DMS53 treated with DMSO at 0.1 percent for 48 hours (cell line): ENCODE measurements around the gene DSCAML1.

ENCODE experiments used
- DNase-seq: peaks from one replicate; lab custom pipeline; 2025; ENCODE audit not compliant: unreplicated experiment; lab: John Stamatoyannopoulos, UW

Gene DSCAML1, protein sequence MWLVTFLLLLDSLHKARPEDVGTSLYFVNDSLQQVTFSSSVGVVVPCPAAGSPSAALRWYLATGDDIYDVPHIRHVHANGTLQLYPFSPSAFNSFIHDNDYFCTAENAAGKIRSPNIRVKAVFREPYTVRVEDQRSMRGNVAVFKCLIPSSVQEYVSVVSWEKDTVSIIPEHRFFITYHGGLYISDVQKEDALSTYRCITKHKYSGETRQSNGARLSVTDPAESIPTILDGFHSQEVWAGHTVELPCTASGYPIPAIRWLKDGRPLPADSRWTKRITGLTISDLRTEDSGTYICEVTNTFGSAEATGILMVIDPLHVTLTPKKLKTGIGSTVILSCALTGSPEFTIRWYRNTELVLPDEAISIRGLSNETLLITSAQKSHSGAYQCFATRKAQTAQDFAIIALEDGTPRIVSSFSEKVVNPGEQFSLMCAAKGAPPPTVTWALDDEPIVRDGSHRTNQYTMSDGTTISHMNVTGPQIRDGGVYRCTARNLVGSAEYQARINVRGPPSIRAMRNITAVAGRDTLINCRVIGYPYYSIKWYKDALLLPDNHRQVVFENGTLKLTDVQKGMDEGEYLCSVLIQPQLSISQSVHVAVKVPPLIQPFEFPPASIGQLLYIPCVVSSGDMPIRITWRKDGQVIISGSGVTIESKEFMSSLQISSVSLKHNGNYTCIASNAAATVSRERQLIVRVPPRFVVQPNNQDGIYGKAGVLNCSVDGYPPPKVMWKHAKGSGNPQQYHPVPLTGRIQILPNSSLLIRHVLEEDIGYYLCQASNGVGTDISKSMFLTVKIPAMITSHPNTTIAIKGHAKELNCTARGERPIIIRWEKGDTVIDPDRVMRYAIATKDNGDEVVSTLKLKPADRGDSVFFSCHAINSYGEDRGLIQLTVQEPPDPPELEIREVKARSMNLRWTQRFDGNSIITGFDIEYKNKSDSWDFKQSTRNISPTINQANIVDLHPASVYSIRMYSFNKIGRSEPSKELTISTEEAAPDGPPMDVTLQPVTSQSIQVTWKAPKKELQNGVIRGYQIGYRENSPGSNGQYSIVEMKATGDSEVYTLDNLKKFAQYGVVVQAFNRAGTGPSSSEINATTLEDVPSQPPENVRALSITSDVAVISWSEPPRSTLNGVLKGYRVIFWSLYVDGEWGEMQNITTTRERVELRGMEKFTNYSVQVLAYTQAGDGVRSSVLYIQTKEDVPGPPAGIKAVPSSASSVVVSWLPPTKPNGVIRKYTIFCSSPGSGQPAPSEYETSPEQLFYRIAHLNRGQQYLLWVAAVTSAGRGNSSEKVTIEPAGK (N-terminal part only)

GRCh38 chr11:117796872-117797529 lies at the start of gene DSCAML1:
TSS of gene DSCAML1 (minus strand) at chr11:117797216. CDS start at chr11:117797079, 137 bp downstream.
- no peak for DNase-seq

DNA sequence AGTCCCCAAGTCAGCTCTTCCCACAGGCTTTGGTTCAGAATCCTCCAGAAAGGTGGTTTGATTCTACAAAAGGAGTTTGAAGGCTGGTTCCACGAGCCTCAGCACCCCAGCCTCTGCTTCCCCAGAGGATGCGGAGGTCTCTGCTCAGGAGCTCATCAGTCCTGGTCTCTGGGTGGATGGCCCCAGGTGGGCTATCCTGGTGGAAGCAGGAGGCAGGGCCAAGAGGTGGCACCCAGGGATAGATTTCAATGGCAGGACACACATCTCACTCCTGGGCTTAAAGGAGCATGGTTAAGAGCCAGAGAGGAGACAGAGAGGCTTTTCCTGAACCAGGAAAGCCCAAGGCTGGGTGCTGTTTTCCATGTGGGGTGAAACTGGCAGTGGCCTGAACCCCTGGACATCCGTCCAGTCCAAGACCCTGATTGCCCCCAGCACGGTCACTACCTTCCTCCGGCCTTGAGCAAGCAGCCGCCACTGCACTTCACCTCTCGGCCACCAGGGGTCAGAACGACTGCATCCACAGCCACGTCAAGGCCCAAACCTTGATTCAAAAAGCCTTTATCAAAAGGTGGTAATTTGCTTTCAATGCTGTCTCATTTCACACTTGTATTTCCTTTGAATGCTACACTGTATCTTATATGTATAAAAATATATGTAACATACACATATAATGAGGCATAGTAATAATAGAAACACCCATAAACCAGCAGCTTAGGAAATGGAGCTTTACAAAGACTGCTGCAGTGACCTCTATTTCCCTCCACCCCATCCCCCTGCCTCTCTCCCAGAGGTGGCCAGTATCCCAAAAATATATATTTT lies 46.9 kb upstream of the DSCAML1 start:
- peak; percentile 39 for DNase-seq

- no peak for DNase-seq
Measured at GRCh38 chr11:117842131-117842941, 45.3 kb upstream of the DSCAML1 start.

DNA sequence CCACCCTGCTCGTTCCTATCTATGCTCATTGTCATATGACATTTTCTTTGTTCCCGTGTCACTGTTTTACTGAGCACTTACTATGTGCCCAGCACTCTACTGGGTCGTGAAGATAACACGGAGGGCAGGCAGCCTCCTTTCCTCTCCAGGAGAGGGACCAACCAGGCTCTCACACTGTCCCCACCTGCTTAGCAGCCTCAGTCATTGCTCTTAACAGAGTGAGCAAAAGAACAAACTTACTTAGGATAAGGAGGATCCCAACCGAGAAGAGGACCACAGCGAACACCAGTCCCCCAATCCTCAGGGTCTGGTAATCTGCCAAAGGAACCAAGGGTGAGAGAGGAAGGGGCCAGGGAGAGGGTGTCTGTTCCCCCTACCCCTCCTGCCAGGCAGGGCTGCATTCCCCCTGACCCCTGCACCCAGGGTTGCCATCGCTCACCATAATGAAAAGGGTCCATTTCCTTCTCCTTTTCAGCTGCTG lies 44.6 kb upstream of the DSCAML1 start:
- DNase-seq = no peak

- no peak for DNase-seq
Measured at GRCh38 chr11:117840881-117841550, 44.0 kb upstream of the DSCAML1 start.

GRCh38 chr11:117839936-117840813 lies 43.2 kb upstream of the DSCAML1 start:
- DNase-seq = no peak

DNA sequence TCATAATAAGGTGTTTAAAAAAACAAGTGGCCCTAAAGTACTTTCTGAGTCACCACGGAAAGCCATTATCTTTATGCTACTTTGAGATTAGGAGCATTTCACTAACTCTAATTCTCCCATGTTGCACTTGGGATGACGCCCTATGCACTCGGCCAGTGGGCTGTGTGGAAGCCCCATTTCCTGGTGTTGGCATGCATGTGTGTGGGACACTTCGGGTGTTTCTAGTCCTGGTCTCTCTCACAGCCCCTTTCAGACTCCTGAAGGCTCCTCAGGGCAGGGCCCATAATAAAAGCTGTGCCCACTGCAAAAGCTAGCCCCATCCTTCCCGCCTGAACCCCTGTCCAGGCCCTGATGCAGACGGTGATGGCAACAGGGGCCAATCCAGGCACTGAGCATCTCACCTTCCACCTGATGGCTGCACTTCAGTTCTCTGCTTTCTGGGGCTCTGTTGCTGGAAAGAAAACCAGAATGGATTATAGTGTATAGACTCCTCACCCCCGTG lies 42.4 kb upstream of the DSCAML1 start:
- DNase-seq = no peak

DNA sequence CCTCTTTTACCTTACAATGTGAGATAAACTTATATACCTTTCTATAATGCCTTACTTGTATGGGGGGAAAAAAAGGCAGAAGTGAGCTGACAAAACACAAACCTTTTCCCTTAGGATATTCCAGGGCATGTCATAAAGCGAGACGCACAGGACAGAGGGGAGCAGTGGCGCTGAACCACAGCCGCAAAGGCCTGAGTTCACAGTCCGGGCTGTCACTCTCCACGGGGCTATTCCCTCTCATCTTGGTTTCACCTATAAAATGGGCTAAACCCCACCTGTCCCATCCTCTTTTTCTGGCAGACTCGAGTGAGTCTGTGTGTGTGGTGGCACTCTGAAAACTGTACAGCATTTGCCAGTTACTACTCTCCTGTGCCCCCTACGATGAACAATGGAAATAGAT lies 41.9 kb upstream of the DSCAML1 start:
- no peak for DNase-seq

DNA sequence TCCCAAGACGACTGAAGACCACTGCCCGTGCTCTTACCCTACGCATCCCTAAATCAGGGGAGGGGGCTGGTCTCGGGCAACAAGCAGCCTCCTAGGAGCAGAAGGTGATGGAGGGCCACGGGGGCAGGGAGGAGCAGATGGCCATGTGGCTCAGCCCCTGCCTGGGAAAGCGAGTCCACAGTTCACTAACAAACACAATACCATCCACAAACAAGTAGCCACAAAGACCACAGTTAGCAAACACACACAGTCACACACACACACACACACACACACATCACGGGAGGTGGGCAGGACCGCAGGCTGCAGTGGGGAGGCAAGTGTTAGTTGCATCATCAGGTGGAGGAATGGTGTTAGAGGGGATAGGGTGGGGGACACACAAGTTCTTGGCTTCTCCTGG lies 40.8 kb upstream of the DSCAML1 start:
- DNase-seq = no peak

GRCh38 chr11:117837070-117837776 lies 40.2 kb upstream of the DSCAML1 start:
- DNase-seq = no peak

DNA sequence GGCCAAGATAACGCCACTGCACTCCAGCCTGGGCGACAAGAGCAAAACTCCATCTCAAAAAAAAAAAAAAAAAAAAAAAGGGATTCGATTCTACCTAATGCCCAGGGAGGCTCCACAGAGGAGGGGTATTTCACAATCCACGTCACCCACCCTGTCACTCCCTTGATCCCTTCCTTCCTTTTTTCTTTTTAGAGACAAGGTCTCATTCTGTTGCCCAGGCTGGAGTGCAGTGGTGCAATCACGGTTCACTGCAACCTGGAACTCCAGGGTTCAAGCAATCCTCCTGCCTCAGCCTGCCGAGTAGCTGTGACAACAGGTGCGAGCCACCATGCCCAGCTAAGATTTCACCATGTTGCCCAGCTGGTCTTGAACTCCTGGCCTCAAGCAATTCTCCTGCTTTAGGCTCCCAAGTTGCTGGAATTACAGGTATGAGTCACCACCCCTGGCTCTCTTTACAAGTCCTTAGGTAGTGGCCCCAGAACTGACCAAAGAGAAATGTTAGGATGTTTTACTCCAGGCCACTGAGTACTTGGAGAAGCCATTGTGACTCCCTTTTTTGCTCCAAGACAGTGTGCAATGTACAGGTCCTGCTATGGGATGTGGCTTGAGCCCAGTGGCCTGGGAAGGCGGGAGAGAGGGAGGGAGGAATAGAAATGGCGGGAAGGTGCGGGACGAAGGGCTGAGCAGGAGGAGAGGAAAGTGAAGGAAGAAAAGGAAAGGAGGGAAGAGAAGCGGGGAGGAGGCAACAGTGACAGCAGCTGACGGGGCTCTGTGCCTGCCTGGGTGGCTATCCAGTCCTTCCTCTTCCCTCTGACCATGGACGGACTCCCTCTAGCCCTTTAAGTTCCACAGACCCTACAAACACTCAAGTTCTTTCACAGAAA lies 39.3 kb upstream of the DSCAML1 start:
- DNase-seq = no peak

GRCh38 chr11:117835576-117835975 lies 38.6 kb upstream of the DSCAML1 start:
- DNase-seq = no peak

DNA sequence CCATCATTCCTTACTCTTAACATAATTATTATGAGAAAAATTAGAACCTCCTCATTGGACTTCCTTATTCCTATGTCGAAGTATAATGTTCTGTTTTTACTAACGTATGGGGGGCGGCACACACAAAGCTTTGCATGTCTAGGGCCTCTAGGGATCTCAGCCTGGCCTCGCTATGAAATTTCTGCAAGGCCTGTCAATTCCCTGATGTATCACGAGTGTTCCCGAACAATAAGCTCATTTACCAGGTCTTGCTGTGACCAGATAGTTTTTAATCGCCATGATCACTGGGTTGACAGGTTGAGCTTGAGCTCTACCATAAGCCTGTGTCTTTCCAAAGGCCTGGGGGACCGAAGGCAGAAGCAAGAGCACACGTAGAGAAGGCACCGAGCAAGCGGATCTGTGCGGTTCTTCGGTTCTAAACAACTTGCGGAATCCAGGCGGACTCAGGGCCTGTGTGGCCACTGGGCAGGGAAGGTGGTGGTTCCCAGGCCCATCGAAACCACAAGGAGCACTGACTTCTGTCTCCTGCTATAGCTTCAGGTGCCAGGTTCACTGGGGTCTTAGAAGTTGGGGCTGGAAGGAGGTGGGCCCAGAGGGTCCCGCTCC lies 37.9 kb upstream of the DSCAML1 start:
- DNase-seq = no peak

DNA sequence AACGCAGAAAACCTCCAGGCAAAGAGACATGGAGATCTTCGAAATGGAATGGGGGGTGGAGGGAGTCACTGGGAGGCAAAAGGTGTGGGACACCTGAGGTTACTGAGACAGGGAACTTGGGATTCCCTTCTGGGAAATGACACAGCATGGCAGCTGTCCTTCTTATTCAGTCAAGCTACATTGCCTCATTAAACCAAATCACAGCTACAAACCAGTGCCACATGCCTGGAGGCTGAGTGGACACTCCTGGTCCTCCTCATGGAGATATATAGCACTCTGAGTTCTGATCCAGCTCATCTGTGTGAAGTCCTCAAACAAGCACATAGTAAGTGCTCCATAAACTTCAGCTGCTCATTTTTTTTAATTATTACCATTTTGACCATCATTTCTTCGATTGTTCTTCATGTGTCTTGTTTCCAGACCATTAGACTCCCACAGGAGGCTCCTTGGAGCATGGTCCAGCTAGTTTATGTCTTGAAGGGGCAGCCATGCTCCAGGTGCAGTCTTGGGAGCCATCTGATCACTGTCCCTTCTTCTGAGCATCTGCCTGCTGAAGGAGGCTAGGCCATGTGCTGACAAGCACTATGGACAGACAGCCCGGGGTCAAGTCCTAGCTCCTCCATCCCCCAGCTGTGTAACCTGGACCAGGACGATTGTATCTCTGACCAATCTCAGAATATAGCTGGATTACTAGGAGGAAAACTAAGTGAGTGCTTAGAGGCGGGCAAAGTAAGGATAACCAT lies 37.2 kb upstream of the DSCAML1 start:
- DNase-seq = no peak
